Measurements from ENCODE around the gene CASZ1. TPM values are rescaled to one million over a fixed set of nuclear protein-coding genes. Genes with fewer than 3 reads are reported as not detected.

CASZ1 gene
- total and polyA plus RNA-seq, 5 donors from 2014 or later: 0.57 to 55.1 (median 1.1) TPM

GRCh38 chr1:10659218-10659617, 137.2 kb downstream of the CASZ1 start:
- no peak for DNase-seq
- no peak for ATAC-seq (ENCODE audit: low read depth in 2 of 2)
- H3K36me3 Mint-ChIP-seq: peaks cover 4% of the 10 kb centered on the region
- H3K4me1 Mint-ChIP-seq: no peaks in the 10 kb centered on the region
- no peak overlapping the region for H3K27ac Mint-ChIP-seq
- H3K36me3 ChIP-seq (ENCODE audit: control insufficient read depth, insufficient read depth, low read length): no peaks in the 10 kb centered on the region
- no peaks in the 10 kb centered on the region for H3K4me1 ChIP-seq (ENCODE audit: control insufficient read depth, insufficient read depth, low read length, poor library complexity, severe bottlenecking)
- no peak overlapping the region for H3K4me3 Mint-ChIP-seq
- H3K27me3 Mint-ChIP-seq: no peaks in the 10 kb centered on the region
- H3K9me3 Mint-ChIP-seq: no peaks in the 10 kb centered on the region
- H3K27me3 ChIP-seq (ENCODE audit: control insufficient read depth, insufficient read depth, low read length): no peaks in the 10 kb centered on the region
- H3K4me3 ChIP-seq (ENCODE audit: low read depth, low read length): no peak overlapping the region
- H3K9me3 ChIP-seq (ENCODE audit: control insufficient read depth in 2 of 2, low read length in 2 of 2): no peaks in the 10 kb centered on the region
- no peak overlapping the region for H3K27ac ChIP-seq (ENCODE audit: insufficient read depth, low read length, poor library complexity, severe bottlenecking)

GRCh38 chr1:10658396-10659066, 137.9 kb downstream of the CASZ1 start:
- no peaks in the 10 kb centered on the region for H3K27me3 Mint-ChIP-seq
- no peaks in the 10 kb centered on the region for H3K4me1 Mint-ChIP-seq
- peaks cover 9% of the 10 kb centered on the region for H3K36me3 Mint-ChIP-seq

GRCh38 chr1:10657088-10657847, 139.2 kb downstream of the CASZ1 start:
- DNase-seq: no peak
- Mint-ChIP-seq H3K4me1 (no peaks in the 10 kb centered on the region), H3K36me3 (peaks cover 9% of the 10 kb centered on the region), H3K27me3 (no peaks in the 10 kb centered on the region), H3K4me3 (no peak overlapping the region), H3K9me3 (no peaks in the 10 kb centered on the region), H3K27ac (no peak overlapping the region)
- Histone ChIP-seq H3K9me3 (ENCODE audit: control insufficient read depth in 2 of 2, low read length in 2 of 2) (no peaks in the 10 kb centered on the region), H3K27me3 (ENCODE audit: control insufficient read depth, insufficient read depth, low read length) (no peaks in the 10 kb centered on the region), H3K36me3 (ENCODE audit: control insufficient read depth, insufficient read depth, low read length) (no peaks in the 10 kb centered on the region), H3K27ac (ENCODE audit: insufficient read depth, low read length, poor library complexity, severe bottlenecking) (no peak overlapping the region), H3K4me3 (ENCODE audit: low read depth, low read length) (no peak overlapping the region), H3K4me1 (ENCODE audit: control insufficient read depth, insufficient read depth, low read length, poor library complexity, severe bottlenecking) (no peaks in the 10 kb centered on the region)
- no peak for ATAC-seq (ENCODE audit: low read depth in 2 of 2)

More at GRCh38 chr1:10658396-10659066, 137.9 kb downstream of the CASZ1 start:
- no peaks in the 10 kb centered on the region for H3K27me3 ChIP-seq (ENCODE audit: control insufficient read depth, insufficient read depth, low read length)
- H3K9me3 ChIP-seq (ENCODE audit: control insufficient read depth in 2 of 2, low read length in 2 of 2): no peaks in the 10 kb centered on the region
- no peak overlapping the region for H3K27ac Mint-ChIP-seq
- H3K4me1 ChIP-seq (ENCODE audit: control insufficient read depth, insufficient read depth, low read length, poor library complexity, severe bottlenecking): no peaks in the 10 kb centered on the region
- no peak for DNase-seq
- H3K4me3 ChIP-seq (ENCODE audit: low read depth, low read length): no peak overlapping the region
- no peak overlapping the region for H3K27ac ChIP-seq (ENCODE audit: insufficient read depth, low read length, poor library complexity, severe bottlenecking)
- no peak for ATAC-seq (ENCODE audit: low read depth in 2 of 2)
- H3K36me3 ChIP-seq (ENCODE audit: control insufficient read depth, insufficient read depth, low read length): no peaks in the 10 kb centered on the region
- H3K4me3 Mint-ChIP-seq: no peak overlapping the region
- no peaks in the 10 kb centered on the region for H3K9me3 Mint-ChIP-seq

- H3K27ac Mint-ChIP-seq: no peak overlapping the region
Measured at GRCh38 chr1:10656431-10656830, 140.0 kb downstream of the CASZ1 start.

GRCh38 chr1:10655002-10655401, 141.4 kb downstream of the CASZ1 start:
- ATAC-seq (ENCODE audit: low read depth in 2 of 2) (no peak), DNase-seq (no peak)
- no peaks in the 10 kb centered on the region for H3K9me3 Mint-ChIP-seq
- no peaks in the 10 kb centered on the region for H3K27me3 Mint-ChIP-seq
- H3K27me3 ChIP-seq (ENCODE audit: control insufficient read depth, insufficient read depth, low read length): no peaks in the 10 kb centered on the region
- H3K4me3 Mint-ChIP-seq: no peak overlapping the region
- H3K36me3 ChIP-seq (ENCODE audit: control insufficient read depth, insufficient read depth, low read length): no peaks in the 10 kb centered on the region
- no peaks in the 10 kb centered on the region for H3K4me1 ChIP-seq (ENCODE audit: control insufficient read depth, insufficient read depth, low read length, poor library complexity, severe bottlenecking)
- no peaks in the 10 kb centered on the region for H3K4me1 Mint-ChIP-seq
- peak overlapping the region in 1 of 3 donors; percentile 5 for H3K27ac Mint-ChIP-seq
- H3K4me3 ChIP-seq (ENCODE audit: low read depth, low read length): no peak overlapping the region
- H3K9me3 ChIP-seq (ENCODE audit: control insufficient read depth in 2 of 2, low read length in 2 of 2): no peaks in the 10 kb centered on the region
- no peak overlapping the region for H3K27ac ChIP-seq (ENCODE audit: insufficient read depth, low read length, poor library complexity, severe bottlenecking)
- peaks cover 9% of the 10 kb centered on the region for H3K36me3 Mint-ChIP-seq

More at GRCh38 chr1:10656431-10656830, 140.0 kb downstream of the CASZ1 start:
- DNase-seq (no peak), ATAC-seq (ENCODE audit: low read depth in 2 of 2) (no peak)
- Histone ChIP-seq H3K4me1 (ENCODE audit: control insufficient read depth, insufficient read depth, low read length, poor library complexity, severe bottlenecking) (no peaks in the 10 kb centered on the region), H3K36me3 (ENCODE audit: control insufficient read depth, insufficient read depth, low read length) (no peaks in the 10 kb centered on the region), H3K9me3 (ENCODE audit: control insufficient read depth in 2 of 2, low read length in 2 of 2) (no peaks in the 10 kb centered on the region), H3K27ac (ENCODE audit: insufficient read depth, low read length, poor library complexity, severe bottlenecking) (no peak overlapping the region), H3K27me3 (ENCODE audit: control insufficient read depth, insufficient read depth, low read length) (no peaks in the 10 kb centered on the region), H3K4me3 (ENCODE audit: low read depth, low read length) (no peak overlapping the region)
- Mint-ChIP-seq H3K36me3 (peaks cover 9% of the 10 kb centered on the region), H3K4me1 (no peaks in the 10 kb centered on the region), H3K27me3 (no peaks in the 10 kb centered on the region), H3K4me3 (no peak overlapping the region), H3K9me3 (no peaks in the 10 kb centered on the region)

DNA sequence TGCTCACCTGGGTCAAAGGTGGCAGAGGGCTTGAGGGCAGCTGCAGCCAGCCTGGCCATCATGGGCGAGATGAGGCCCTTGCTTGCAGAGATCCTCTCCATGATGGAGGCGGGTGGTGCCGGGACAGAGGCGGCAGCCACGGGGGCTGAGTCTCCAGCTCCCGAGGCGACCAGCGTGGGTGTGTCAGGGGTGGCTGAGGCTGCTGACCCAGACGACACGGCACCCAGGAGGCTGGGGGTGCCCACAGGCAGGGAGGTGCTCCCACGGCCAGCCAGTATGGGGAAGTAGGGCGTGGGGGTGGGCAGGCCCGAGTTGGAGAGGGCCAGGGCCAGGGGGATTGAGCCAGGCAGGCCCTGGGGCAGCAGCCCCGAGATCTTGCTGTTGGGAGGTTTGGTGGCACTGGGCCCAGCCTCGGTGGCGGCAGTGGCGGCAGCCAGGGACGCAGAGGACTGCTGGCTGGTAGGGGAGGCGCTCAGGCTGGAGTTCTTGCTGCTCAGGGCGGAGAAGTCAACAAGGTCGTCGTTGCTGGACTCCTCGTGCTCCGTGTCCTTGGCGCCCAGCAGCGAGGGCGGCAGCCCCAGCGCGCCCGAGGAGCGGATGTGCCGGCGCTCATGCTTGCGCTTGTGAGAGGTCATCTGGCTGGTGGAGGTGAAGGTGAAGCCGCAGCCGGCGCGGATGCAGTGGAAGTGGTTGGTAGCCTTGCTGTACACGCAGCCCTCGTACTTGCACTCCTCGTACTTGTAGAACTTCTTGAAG, 142.9 kb downstream of the CASZ1 start:
- H3K9me3 Mint-ChIP-seq: no peaks in the 10 kb centered on the region
- no peak overlapping the region for H3K4me3 Mint-ChIP-seq
- no peaks in the 10 kb centered on the region for H3K36me3 ChIP-seq (ENCODE audit: control insufficient read depth, insufficient read depth, low read length)
- peaks cover 9% of the 10 kb centered on the region for H3K36me3 Mint-ChIP-seq
- H3K9me3 ChIP-seq (ENCODE audit: control insufficient read depth in 2 of 2, low read length in 2 of 2): no peaks in the 10 kb centered on the region
- H3K27ac Mint-ChIP-seq: no peak overlapping the region
- ATAC-seq (ENCODE audit: low read depth in 2 of 2) (no peak), DNase-seq (no peak)
- no peaks in the 10 kb centered on the region for H3K4me1 ChIP-seq (ENCODE audit: control insufficient read depth, insufficient read depth, low read length, poor library complexity, severe bottlenecking)
- H3K27me3 ChIP-seq (ENCODE audit: control insufficient read depth, insufficient read depth, low read length): no peaks in the 10 kb centered on the region
- H3K27ac ChIP-seq (ENCODE audit: insufficient read depth, low read length, poor library complexity, severe bottlenecking): no peak overlapping the region
- no peaks in the 10 kb centered on the region for H3K4me1 Mint-ChIP-seq
- no peak overlapping the region for H3K4me3 ChIP-seq (ENCODE audit: low read depth, low read length)
- H3K27me3 Mint-ChIP-seq: no peaks in the 10 kb centered on the region

GRCh38 chr1:10652626-10653025, 143.8 kb downstream of the CASZ1 start:
- H3K4me1 Mint-ChIP-seq: no peaks in the 10 kb centered on the region
- no peak overlapping the region for H3K27ac Mint-ChIP-seq
- no peaks in the 10 kb centered on the region for H3K9me3 Mint-ChIP-seq
- H3K4me3 ChIP-seq (ENCODE audit: low read depth, low read length): no peak overlapping the region
- H3K27me3 Mint-ChIP-seq: no peaks in the 10 kb centered on the region
- no peak for ATAC-seq (ENCODE audit: low read depth in 2 of 2)
- no peaks in the 10 kb centered on the region for H3K4me1 ChIP-seq (ENCODE audit: control insufficient read depth, insufficient read depth, low read length, poor library complexity, severe bottlenecking)
- DNase-seq: no peak
- no peaks in the 10 kb centered on the region for H3K27me3 ChIP-seq (ENCODE audit: control insufficient read depth, insufficient read depth, low read length)
- no peak overlapping the region for H3K27ac ChIP-seq (ENCODE audit: insufficient read depth, low read length, poor library complexity, severe bottlenecking)
- peaks cover 9% of the 10 kb centered on the region for H3K36me3 Mint-ChIP-seq
- no peak overlapping the region for H3K4me3 Mint-ChIP-seq
- no peaks in the 10 kb centered on the region for H3K9me3 ChIP-seq (ENCODE audit: control insufficient read depth in 2 of 2, low read length in 2 of 2)
- H3K36me3 ChIP-seq (ENCODE audit: control insufficient read depth, insufficient read depth, low read length): no peaks in the 10 kb centered on the region

All from CD4-positive, CD25-positive, alpha-beta regulatory T cell (primary cell).